Adrenal gland (tissue), 5 donors: Measurements from ENCODE around the gene GPR142.

Source experiments
- CTCF ChIP-seq, 6 experiments: fragments of 450-650 bp in 4 of 6; fragments of 200-600 bp in 2 of 6; sonication (generic) in 1 of 6; IDR thresholded peaks; 1 replicate in 5 of 6; 2 replicates in 1 of 6; pipeline versions ENCODE4 v1.5.1 to v1.8.0; 2016 to 2021; ENCODE audit warnings: antibody characterized with exemption in 6 of 6, mild to moderate bottlenecking in 2 of 6, moderate library complexity in 1 of 6
- POLR2A ChIP-seq, 2 donors: fragments of 450-650 bp; IDR thresholded peaks; one replicate each; pipeline ENCODE4 v1.6.1; 2017; ENCODE audit warnings: antibody characterized with exemption in 2 of 2, mild to moderate bottlenecking in 2 of 2, moderate library complexity in 1 of 2
- donor health status: DM: no; HTN: no; CAD: no.

- TF ChIP-seq CTCF (IDR thresholded peaks at IDR 0.05), result no peak
- no peak for TF ChIP-seq POLR2A (IDR thresholded peaks at IDR 0.05)
Observed at GRCh38 chr17:74383141-74383540, 15.8 kb downstream of the GPR142 start.
